ENCODE data around the gene ANGPTL2.

The ANGPTL2 gene

DNA sequence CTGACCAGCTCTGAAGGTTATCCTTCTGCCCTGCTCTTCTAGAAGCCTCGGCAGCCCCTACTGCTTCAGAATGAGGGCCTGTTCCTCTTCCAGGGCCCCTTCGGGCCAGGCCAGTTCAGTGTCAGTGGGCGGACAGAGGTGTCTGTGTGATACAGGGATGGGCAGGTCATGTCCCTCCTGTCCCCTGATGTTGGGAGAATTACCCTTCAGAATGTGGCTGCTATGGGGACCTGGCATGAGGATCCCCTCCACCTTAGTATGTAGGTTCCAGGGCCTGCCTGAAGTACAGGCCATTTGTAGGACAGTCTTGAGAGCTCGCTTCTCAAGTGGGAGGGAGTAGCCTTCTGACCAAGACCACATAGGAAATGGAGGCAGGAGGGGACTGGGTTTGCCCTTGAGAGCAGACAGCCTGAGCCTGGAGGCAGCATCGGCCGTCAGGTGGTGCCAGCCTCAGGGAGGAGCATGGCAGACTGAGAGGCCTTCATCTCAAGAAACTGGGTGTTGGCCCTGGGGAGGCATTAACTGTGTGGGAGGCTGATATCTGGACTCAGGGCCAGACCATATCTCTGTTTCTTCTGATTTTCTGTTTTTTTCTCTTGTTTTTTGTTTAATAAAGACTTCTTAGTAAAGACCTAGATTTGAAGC is 32.0 kb downstream of the ANGPTL2 start:
- no peak for DNase-seq (ENCODE audit: low read depth)

DNA sequence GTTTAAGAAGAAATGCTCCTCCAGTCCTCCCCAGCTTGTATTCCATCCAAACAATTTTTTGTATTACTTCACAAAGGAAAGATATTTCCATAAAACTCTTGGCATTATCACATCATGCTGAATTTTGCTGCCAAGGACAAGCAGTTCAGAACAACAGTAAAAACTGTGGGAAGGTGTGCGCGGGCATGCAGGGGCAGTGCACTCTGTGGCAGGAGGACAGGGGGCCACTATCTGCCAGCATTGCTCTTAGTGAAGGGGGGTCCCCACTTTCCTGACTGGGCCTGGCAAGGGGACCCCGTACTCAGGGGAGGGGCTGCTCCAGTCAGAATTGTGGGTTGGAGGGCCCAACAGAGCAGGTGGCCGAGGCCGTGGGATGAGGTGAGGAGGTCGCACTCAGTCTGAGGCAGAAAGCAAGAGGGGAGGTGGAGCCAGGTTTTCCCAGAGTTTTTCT is 32.8 kb downstream of the ANGPTL2 start:
- TF ChIP-seq, protein P1, sequence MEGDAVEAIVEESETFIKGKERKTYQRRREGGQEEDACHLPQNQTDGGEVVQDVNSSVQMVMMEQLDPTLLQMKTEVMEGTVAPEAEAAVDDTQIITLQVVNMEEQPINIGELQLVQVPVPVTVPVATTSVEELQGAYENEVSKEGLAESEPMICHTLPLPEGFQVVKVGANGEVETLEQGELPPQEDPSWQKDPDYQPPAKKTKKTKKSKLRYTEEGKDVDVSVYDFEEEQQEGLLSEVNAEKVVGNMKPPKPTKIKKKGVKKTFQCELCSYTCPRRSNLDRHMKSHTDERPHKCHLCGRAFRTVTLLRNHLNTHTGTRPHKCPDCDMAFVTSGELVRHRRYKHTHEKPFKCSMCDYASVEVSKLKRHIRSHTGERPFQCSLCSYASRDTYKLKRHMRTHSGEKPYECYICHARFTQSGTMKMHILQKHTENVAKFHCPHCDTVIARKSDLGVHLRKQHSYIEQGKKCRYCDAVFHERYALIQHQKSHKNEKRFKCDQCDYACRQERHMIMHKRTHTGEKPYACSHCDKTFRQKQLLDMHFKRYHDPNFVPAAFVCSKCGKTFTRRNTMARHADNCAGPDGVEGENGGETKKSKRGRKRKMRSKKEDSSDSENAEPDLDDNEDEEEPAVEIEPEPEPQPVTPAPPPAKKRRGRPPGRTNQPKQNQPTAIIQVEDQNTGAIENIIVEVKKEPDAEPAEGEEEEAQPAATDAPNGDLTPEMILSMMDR (IDR thresholded peaks at IDR 0.05; ENCODE audit: control insufficient read depth, insufficient read depth, low read depth, low read length, missing control alignments) = no peak

More for the DNA sequence above, 32.0 kb downstream of the ANGPTL2 start:
- no peak overlapping the region for H3K4me3 ChIP-seq (ENCODE audit: control insufficient read depth, low read depth, low read length)
- TF ChIP-seq, protein P1 (IDR thresholded peaks at IDR 0.05; ENCODE audit: control insufficient read depth, insufficient read depth, low read depth, low read length, missing control alignments) = no peak

DNA sequence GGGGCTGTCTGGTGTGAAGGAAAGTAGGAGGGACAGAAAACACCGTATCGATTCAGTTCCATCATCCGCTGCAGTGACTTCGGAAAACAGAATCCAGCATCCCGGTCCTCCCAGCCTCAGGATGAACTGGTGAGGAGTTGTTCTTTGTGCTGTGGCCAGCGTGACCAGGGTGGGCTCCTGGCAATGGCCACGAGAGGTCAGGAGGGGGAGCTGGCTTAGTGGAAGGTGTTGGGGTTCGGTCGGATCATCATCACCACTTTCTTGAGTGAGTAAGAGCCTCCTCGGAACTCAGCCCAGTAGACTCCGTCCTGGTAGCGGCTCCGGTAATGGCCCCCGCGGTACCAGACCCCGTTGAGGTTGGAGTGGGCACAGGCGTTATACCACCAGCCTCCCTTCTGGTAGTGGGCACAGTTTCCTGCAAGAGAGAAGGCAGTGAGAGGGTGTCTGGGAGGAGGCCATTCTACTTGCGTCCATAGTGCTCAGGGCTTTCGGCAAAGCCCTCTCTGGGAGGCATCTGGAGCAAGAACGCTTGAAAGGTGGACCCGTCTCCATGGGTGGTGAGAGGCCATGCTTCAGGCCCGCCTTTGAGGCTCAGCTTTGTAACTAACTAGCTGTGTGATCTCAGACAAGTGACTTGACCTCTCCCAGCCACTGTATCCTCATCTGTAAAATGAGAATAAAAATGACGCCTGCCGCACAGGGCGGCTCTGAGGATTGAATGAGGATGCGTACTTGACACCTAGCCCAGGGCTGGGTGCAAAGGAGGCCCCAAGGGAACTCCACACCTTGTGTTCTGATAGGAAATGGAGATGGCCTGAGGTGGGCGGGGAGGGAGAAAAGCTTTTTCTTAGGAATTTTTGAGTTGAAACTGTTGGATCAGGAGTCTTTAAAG is 33.5 kb downstream of the ANGPTL2 start:
- no peak for DNase-seq (ENCODE audit: low read depth)
- H3K4me3 ChIP-seq (ENCODE audit: control insufficient read depth, low read depth, low read length) = no peak overlapping the region
- TF ChIP-seq, protein P1 (IDR thresholded peaks at IDR 0.05; ENCODE audit: control insufficient read depth, insufficient read depth, low read depth, low read length, missing control alignments) = no peak

More for the DNA sequence above, 32.8 kb downstream of the ANGPTL2 start:
- no peak overlapping the region for H3K4me3 ChIP-seq (ENCODE audit: control insufficient read depth, low read depth, low read length)
- DNase-seq (ENCODE audit: low read depth) = no peak

DNA sequence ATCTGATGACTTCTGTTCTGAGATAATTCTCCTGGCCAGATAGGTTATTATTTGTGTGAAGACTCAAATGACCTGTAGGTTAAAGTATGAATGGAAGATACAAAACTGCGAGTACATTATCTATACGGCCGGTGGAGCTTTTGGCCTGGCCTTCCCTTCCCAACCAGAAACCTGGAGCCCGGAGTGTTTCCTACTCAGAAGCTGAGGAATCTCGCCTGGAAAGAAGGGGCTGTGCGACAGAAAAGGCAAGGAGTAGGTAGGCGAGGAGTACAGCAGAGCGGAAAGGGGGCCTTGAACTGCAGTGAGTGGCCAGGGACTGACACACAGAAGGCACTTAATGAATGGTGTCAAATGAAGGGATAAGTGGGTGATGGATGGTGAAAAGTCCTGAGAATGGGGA is 34.6 kb downstream of the ANGPTL2 start:
- no peak for DNase-seq (ENCODE audit: low read depth)
- no peak overlapping the region for H3K4me3 ChIP-seq (ENCODE audit: control insufficient read depth, low read depth, low read length)
- TF ChIP-seq, protein P1 (IDR thresholded peaks at IDR 0.05; ENCODE audit: control insufficient read depth, insufficient read depth, low read depth, low read length, missing control alignments) = no peak

DNA sequence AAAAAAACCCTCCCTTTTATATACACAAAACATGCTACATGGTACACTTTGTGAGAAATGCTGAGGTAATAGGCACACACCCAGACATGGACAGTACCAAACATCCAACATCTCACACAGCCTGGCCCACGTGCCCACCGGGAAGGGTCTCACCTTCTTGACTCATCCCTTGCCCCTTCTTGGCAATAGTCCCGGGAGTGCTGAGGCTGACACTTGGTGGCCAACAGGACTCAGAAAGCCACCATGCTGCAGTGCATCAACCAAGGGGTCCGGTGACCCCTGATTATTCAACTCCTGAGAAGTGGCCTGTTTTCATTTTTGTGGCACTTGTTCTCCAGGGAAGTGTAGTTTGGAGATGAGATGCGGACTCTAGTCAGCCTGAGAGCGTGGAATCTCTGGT is 35.0 kb downstream of the ANGPTL2 start:
- H3K4me3 ChIP-seq (ENCODE audit: control insufficient read depth, low read depth, low read length) = no peak overlapping the region
- TF ChIP-seq, protein P1 (IDR thresholded peaks at IDR 0.05; ENCODE audit: control insufficient read depth, insufficient read depth, low read depth, low read length, missing control alignments) = no peak
- no peak for DNase-seq (ENCODE audit: low read depth)

DNA sequence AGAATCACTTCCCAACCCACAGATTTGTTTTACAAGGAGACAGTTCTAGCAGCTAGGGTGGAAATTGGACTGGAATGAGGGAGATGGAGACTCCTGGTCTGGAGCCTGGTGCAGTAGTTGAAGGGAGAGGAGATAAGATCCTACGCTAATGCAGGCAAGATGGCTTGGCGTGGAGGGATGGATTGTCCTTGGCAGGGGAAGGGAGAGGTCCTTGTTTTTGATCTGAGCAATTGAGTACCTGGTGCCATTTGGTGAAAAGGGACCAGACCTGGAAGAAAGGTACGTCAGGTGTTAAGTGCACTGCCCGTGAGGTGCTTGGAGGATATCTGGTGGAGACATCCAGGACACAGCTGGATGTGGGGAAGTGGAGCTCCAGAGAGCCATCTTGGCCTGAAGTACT is 35.7 kb downstream of the ANGPTL2 start:
- TF ChIP-seq, protein P1 (IDR thresholded peaks at IDR 0.05; ENCODE audit: control insufficient read depth, insufficient read depth, low read depth, low read length, missing control alignments) = no peak
- no peak overlapping the region for H3K4me3 ChIP-seq (ENCODE audit: control insufficient read depth, low read depth, low read length)
- DNase-seq (ENCODE audit: low read depth) = no peak

All from AG09309 (cell line).